A549 (cell line): ENCODE measurements around the gene C9orf152.

Experiments used
- BHLHE40 ChIP-seq: IDR thresholded peaks from 2 replicates; pipeline ENCODE4 v1.6.1; 2012; ENCODE audit warnings: low read depth, low read length, inconsistent platforms
- EHMT2 ChIP-seq: fragments of 200-600 bp; sonication (generic); IDR thresholded peaks from 2 replicates; pipeline ENCODE4 v1.6.1; 2016; ENCODE audit warnings: antibody characterized with exemption, low read depth, mild to moderate bottlenecking, moderate library complexity
- EP300 ChIP-seq, 2 experiments: fragments of >200 bp; sonication (Bioruptor Twin); formaldehyde crosslinking; IDR thresholded peaks; 2 replicates in 1 of 2; 3 replicates in 1 of 2; pipeline ENCODE4 v1.6.1; 2016 to 2017
- MAZ ChIP-seq: fragments of 150-350 bp; IDR thresholded peaks from 2 replicates; pipeline ENCODE4 v1.6.1; 2014; ENCODE audit warnings: antibody characterized with exemption, low read depth, low read length, borderline replicate concordance
- POLR2A ChIP-seq: IDR thresholded peaks from 2 replicates; pipeline ENCODE4 v1.6.1; 2012; ENCODE audit warnings: mild to moderate bottlenecking, low read length
- RAD21 ChIP-seq, 2 experiments: fragments of >200 bp in 1 of 2; sonication (Bioruptor Twin) in 1 of 2; formaldehyde crosslinking in 1 of 2; IDR thresholded peaks in 1 of 2; conservative IDR thresholded peaks in 1 of 2; 2 replicates in 1 of 2; 3 replicates in 1 of 2; pipeline ENCODE4 v1.6.1; 2012 to 2018; ENCODE audit warnings: inconsistent platforms in 1 of 2
- TF ChIP-seq, protein P1 (sequence below): fragments of >200 bp; sonication (Bioruptor Twin); formaldehyde crosslinking; IDR thresholded peaks from 3 replicates; pipeline ENCODE4 v1.5.1; 2016
- TF ChIP-seq, protein P2 (sequence below): fragments of 200-600 bp; sonication (generic); IDR thresholded peaks from 2 replicates; pipeline ENCODE4 v1.6.1; 2016; ENCODE audit warnings: antibody characterized with exemption, mild to moderate bottlenecking, moderate library complexity

DNA sequence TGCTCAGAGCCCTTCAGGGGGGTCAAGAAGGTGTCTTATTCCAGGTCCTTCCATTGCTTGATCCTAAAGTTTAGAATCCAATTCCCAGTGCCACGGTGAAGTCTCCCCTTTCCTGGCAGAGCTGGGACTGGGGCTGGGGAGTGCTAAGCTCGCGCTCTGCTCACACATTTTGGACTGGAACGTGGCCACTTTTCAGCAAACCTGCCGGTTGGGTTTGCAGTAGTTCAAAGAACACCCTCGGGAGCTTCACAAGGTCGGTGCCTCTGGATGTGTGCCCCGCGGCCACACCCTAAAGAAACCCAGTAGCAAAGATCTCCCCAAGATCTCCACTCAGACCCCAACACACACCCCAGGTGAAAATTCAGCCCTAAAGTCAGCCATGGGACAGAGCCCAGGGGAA, at the start of gene C9orf152:
- TF ChIP-seq EP300 (IDR thresholded peaks at IDR 0.05) = no peak
- TF ChIP-seq, protein P1, sequence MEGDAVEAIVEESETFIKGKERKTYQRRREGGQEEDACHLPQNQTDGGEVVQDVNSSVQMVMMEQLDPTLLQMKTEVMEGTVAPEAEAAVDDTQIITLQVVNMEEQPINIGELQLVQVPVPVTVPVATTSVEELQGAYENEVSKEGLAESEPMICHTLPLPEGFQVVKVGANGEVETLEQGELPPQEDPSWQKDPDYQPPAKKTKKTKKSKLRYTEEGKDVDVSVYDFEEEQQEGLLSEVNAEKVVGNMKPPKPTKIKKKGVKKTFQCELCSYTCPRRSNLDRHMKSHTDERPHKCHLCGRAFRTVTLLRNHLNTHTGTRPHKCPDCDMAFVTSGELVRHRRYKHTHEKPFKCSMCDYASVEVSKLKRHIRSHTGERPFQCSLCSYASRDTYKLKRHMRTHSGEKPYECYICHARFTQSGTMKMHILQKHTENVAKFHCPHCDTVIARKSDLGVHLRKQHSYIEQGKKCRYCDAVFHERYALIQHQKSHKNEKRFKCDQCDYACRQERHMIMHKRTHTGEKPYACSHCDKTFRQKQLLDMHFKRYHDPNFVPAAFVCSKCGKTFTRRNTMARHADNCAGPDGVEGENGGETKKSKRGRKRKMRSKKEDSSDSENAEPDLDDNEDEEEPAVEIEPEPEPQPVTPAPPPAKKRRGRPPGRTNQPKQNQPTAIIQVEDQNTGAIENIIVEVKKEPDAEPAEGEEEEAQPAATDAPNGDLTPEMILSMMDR = no peak
- TF ChIP-seq EHMT2 = no peak
- TF ChIP-seq, protein P2, sequence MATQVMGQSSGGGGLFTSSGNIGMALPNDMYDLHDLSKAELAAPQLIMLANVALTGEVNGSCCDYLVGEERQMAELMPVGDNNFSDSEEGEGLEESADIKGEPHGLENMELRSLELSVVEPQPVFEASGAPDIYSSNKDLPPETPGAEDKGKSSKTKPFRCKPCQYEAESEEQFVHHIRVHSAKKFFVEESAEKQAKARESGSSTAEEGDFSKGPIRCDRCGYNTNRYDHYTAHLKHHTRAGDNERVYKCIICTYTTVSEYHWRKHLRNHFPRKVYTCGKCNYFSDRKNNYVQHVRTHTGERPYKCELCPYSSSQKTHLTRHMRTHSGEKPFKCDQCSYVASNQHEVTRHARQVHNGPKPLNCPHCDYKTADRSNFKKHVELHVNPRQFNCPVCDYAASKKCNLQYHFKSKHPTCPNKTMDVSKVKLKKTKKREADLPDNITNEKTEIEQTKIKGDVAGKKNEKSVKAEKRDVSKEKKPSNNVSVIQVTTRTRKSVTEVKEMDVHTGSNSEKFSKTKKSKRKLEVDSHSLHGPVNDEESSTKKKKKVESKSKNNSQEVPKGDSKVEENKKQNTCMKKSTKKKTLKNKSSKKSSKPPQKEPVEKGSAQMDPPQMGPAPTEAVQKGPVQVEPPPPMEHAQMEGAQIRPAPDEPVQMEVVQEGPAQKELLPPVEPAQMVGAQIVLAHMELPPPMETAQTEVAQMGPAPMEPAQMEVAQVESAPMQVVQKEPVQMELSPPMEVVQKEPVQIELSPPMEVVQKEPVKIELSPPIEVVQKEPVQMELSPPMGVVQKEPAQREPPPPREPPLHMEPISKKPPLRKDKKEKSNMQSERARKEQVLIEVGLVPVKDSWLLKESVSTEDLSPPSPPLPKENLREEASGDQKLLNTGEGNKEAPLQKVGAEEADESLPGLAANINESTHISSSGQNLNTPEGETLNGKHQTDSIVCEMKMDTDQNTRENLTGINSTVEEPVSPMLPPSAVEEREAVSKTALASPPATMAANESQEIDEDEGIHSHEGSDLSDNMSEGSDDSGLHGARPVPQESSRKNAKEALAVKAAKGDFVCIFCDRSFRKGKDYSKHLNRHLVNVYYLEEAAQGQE = no peak
- no peak for TF ChIP-seq POLR2A
- no peak for TF ChIP-seq BHLHE40
- TF ChIP-seq RAD21 (conservative IDR thresholded peaks at IDR 0.05 in 1 of 2, IDR thresholded peaks at IDR 0.05 in 1 of 2) = no peak
- no peak for TF ChIP-seq MAZ
